ENCODE data around the gene PTPN2. TPM values are rescaled to one million over a fixed set of nuclear protein-coding genes. Genes with fewer than 3 reads are reported as not detected.
"Not testable (repeated sequence)": the region's sequence is repeated elsewhere in the genome, so short reads cannot be mapped to it uniquely, and the experiment has no call there.

PTPN2 gene
- polyA plus RNA-seq, 3 donors from 2014 or later, result 103 to 122 (median 117) TPM

DNA sequence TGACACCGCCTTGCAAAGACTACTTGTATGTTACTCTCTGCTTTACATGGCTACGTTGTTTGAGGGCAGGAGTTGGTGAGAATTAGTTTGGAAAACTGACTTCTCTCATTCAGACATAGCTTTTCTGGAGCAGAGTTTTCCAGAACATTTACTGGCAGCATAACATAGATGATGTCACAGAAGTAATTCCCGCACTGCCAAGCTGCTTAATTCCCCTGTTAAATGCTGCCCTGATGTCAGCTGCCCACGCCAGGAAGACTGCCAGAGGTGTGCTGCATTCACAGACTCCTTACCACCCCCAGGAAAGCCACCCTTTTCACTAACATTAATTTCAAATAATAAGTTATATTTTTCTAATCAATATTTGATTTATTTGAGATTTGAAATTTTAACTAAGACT is 24.7 kb upstream of the PTPN2 start:
- H3K9me3 Mint-ChIP-seq, result peaks cover 0 to 19% (median 8%) of the 10 kb centered on the region in 6 donors
- H3K36me3 Mint-ChIP-seq, result peaks cover 5 to 10% (median 6%) of the 10 kb centered on the region in 3 donors
- H3K27ac Mint-ChIP-seq, result no peak overlapping the region
- H3K4me3 Mint-ChIP-seq, result no peak overlapping the region
- peaks cover 22 to 35% of the 10 kb centered on the region in 2 donors for H3K4me1 Mint-ChIP-seq
- H3K27me3 Mint-ChIP-seq (ENCODE audit: low read depth in 3 of 3), result peaks cover 5 to 7% (median 6%) of the 10 kb centered on the region in 3 donors
- no peak for DNase-seq

DNA sequence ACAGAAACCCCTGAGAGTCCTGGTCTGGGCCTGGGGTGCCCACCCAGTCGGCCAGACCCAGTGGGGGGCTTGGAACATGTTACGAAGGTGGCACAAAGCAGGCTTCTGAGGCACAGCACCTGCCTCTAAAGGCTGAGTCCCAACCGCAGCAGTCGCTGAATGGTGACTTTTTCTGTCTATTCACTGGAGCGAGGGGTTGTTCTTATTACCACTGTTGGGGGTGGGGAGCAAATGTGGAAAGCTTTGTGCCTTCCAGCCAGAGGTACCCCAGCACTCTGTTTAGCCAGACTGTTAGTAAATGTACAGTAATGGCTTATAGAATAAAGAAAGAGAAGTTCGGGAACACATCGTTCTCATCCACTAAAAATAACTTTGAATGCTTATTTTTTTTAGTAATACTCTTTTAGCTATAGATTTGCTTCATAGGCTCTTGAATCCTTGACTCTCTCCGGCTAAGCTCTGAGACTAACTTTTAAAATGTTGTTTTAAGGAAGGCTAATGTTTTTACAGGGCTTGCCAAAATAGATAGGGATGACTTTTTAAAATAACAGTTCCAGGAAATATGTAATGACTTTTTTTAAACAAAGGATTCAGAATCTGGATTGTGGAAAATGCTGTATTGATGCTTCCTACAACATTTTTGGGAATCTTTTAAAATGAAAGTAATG is 23.4 kb upstream of the PTPN2 start:
- Mint-ChIP-seq H3K4me1 (peaks cover 32 to 33% of the 10 kb centered on the region in 2 donors), H3K4me3 (no peak overlapping the region), H3K27ac (peak overlapping the region in 1 of 6 donors; percentile 35), H3K9me3 (peaks cover 0 to 6% (median 0%) of the 10 kb centered on the region in 6 donors), H3K27me3 (ENCODE audit: low read depth in 3 of 3) (peaks cover 2 to 6% (median 4%) of the 10 kb centered on the region in 3 donors), H3K36me3 (no peaks in the 10 kb centered on the region)
- no peak for DNase-seq

GRCh38 chr18:12906773-12907172 is 22.7 kb upstream of the PTPN2 start:
- Mint-ChIP-seq H3K27me3 (ENCODE audit: low read depth in 3 of 3) (peaks cover 2 to 6% (median 4%) of the 10 kb centered on the region in 3 donors), H3K27ac (no peak overlapping the region), H3K36me3 (no peaks in the 10 kb centered on the region), H3K4me3 (no peak overlapping the region), H3K9me3 (peaks cover 0 to 6% (median 0%) of the 10 kb centered on the region in 6 donors), H3K4me1 (peaks cover 34 to 38% of the 10 kb centered on the region in 2 donors)
- no peak for DNase-seq

DNA sequence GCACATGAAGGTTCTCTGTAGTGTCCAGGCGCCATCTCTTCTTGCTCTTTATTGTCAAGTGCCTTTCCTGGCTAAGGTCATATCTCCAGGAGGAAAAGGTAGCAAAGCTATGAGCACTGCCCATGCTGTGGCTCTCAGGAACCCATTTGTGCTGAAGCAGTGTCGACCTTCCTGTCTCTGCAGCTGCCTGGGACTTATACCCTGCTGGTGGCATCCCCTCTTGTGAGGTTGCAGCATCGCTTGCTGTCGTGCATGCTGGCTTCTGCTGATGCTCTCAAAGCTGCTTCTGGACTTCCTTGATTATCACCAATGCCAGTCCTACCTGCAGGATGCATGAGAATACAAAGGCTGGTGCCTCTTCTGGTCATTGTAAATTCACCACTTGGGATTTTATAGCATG is 22.1 kb upstream of the PTPN2 start:
- Mint-ChIP-seq H3K27me3 (ENCODE audit: low read depth in 3 of 3) (peaks cover 2 to 4% (median 2%) of the 10 kb centered on the region in 3 donors), H3K27ac (no peak overlapping the region), H3K4me1 (peaks cover 28 to 34% of the 10 kb centered on the region in 2 donors), H3K9me3 (peaks cover 0 to 4% (median 0%) of the 10 kb centered on the region in 6 donors), H3K36me3 (no peaks in the 10 kb centered on the region), H3K4me3 (no peak overlapping the region)
- DNase-seq, result no peak

GRCh38 chr18:12904012-12904516 is 20.0 kb upstream of the PTPN2 start:
- Mint-ChIP-seq H3K36me3 (no peaks in the 10 kb centered on the region), H3K27me3 (ENCODE audit: low read depth in 3 of 3) (peaks cover 2% of the 10 kb centered on the region in 3 donors), H3K4me1 (peaks cover 21 to 26% of the 10 kb centered on the region in 2 donors), H3K4me3 (peak overlapping the region; percentile 79 to 86 (median 86)), H3K9me3 (peaks cover 0 to 4% (median 0%) of the 10 kb centered on the region in 6 donors), H3K27ac (peak overlapping the region; percentile 59 to 91 (median 89))
- DNase-seq, result peak; percentile 31 to 47 (median 38)

GRCh38 chr18:12901208-12901607 is 17.2 kb upstream of the PTPN2 start:
- H3K4me3 Mint-ChIP-seq; H3K9me3 Mint-ChIP-seq; H3K36me3 Mint-ChIP-seq; DNase-seq; H3K27me3 Mint-ChIP-seq (ENCODE audit: low read depth in 3 of 3); H3K27ac Mint-ChIP-seq: not testable (repeated sequence)
- H3K4me1 Mint-ChIP-seq, result peaks cover 23 to 27% of the 10 kb centered on the region in 2 donors

DNA sequence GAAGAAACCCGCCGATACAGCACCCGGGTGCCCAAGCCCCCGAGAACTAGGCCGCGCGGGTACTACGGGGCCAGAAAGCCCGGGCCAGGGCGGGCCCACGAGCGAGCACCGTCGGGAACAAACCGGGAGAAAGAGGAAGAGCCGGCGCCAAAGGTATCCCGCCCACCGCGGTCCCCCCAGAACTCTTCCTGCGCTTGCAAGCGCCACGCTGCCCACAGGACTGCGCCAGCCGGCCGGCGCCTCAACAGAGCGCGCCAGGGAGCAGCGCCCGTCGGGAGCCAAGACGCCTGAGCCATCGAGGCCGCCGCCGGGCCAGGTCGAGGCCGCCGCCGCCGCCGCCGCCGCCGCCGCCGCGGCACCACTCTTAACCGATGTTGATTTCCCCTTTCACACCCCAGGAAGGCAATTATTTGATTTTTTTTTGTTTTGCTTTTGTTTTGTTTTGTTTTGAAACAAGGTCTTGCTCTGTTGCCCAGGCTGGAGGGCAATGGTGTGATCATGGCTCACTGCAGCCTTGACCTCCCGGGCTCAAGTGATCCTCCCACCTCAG is 12.8 kb upstream of the PTPN2 start:
- DNase-seq, result peak; percentile 56 to 64 (median 59)
- not testable (repeated sequence) for H3K36me3 Mint-ChIP-seq, H3K9me3 Mint-ChIP-seq
- peaks cover 13 to 21% of the 10 kb centered on the region in 2 donors for H3K4me1 Mint-ChIP-seq
- peak overlapping the region in 3 of 6 donors; percentile 28 to 89 (median 73) for H3K27ac Mint-ChIP-seq
- peaks cover 3 to 14% (median 11%) of the 10 kb centered on the region in 3 donors for H3K27me3 Mint-ChIP-seq (ENCODE audit: low read depth in 3 of 3)
- peak overlapping the region; percentile 74 to 81 (median 77) for H3K4me3 Mint-ChIP-seq

DNA sequence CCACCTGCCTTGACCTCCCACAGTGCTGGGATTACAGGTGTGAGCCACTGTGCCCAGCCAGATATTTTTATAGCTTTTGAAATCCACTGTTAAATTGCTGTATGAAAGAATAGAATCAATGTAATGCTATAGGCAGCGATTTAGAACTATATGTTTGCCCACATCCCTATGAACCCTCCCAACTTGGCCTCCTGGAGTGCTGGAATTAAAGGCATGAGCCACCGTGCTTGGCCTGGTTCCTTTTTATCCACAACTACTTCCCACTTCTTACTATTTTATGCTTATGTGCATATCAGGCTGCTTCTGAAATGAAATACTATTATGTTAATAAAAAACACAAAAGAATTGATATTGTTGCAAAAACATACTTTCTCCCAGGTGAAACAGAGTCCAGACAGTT is 11.6 kb upstream of the PTPN2 start:
- Mint-ChIP-seq H3K36me3 (peaks cover 0 to 4% (median 0%) of the 10 kb centered on the region in 3 donors), H3K4me3 (peak overlapping the region in 4 of 5 donors; percentile 3 to 38 (median 10)), H3K4me1 (peaks cover 13 to 23% of the 10 kb centered on the region in 2 donors), H3K27ac (peak overlapping the region in 3 of 6 donors; percentile 1 to 61 (median 45)), H3K9me3 (peaks cover 0 to 3% (median 0%) of the 10 kb centered on the region in 6 donors), H3K27me3 (ENCODE audit: low read depth in 3 of 3) (peaks cover 3 to 18% (median 11%) of the 10 kb centered on the region in 3 donors)
- no peak for DNase-seq

DNA sequence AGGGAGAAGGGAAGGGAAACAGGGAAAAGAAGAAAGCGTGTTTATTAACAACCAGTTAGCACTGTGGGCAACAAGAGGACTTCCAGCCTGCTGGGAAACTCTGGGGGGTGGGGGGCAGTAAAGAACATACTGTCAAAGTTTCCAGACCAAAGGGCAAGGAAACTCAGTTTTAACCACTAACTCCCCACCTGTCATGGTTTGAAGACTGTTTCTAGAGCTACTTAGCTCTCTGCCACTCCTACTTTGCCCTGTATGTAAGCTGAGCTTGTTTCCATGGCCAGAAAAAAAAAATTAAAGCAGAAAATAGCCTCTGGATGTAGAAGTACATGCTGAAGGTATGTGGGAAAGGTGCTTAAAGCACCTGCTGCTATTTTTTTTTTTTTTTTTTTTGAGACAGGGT is 11.0 kb upstream of the PTPN2 start:
- no peak for DNase-seq
- peak overlapping the region in 1 of 5 donors; percentile 35 for H3K4me3 Mint-ChIP-seq
- H3K27me3 Mint-ChIP-seq (ENCODE audit: low read depth in 3 of 3), result peaks cover 3 to 18% (median 11%) of the 10 kb centered on the region in 3 donors
- peaks cover 0 to 4% (median 0%) of the 10 kb centered on the region in 3 donors for H3K36me3 Mint-ChIP-seq
- peaks cover 0 to 2% (median 0%) of the 10 kb centered on the region in 6 donors for H3K9me3 Mint-ChIP-seq
- peaks cover 15 to 26% of the 10 kb centered on the region in 2 donors for H3K4me1 Mint-ChIP-seq
- peak overlapping the region in 1 of 6 donors; percentile 36 for H3K27ac Mint-ChIP-seq

- Mint-ChIP-seq H3K27ac (no peak overlapping the region), H3K27me3 (ENCODE audit: low read depth in 3 of 3) (peaks cover 0 to 18% (median 6%) of the 10 kb centered on the region in 3 donors), H3K4me1 (peaks cover 19 to 40% of the 10 kb centered on the region in 2 donors), H3K9me3 (no peaks in the 10 kb centered on the region), H3K36me3 (peaks cover 0 to 4% (median 0%) of the 10 kb centered on the region in 3 donors), H3K4me3 (no peak overlapping the region)
- DNase-seq, result no peak
These were observed 7.5 kb upstream of the PTPN2 start for GRCh38 chr18:12891561-12891960.

DNA sequence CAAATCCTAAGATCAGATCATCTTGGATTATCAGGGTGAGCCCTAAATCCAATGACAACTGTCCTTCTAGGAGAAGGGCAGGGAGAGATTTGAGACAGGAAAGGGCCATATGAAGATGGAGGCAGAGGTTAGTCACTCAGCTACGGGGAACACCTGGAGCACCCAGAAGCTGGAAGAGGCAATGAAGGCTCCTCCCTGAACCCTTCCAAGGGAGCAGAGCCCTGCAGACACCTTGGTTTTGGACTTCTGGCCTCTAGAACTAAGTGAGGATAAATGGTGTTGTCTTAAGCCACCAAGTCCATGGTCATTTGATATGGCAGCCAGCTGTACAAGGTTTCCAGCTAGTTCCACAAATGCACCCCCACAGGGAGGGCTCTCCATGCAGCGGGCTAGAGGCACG is 6.9 kb upstream of the PTPN2 start:
- Mint-ChIP-seq H3K9me3 (no peaks in the 10 kb centered on the region), H3K36me3 (peaks cover 0 to 4% (median 0%) of the 10 kb centered on the region in 3 donors), H3K27me3 (ENCODE audit: low read depth in 3 of 3) (peaks cover 0 to 18% (median 6%) of the 10 kb centered on the region in 3 donors), H3K4me1 (peaks cover 21 to 43% of the 10 kb centered on the region in 2 donors), H3K27ac (no peak overlapping the region), H3K4me3 (no peak overlapping the region)
- DNase-seq, result no peak

- no peak for DNase-seq
- Mint-ChIP-seq H3K9me3 (no peaks in the 10 kb centered on the region), H3K27me3 (ENCODE audit: low read depth in 3 of 3) (peaks cover 18 to 23% (median 23%) of the 10 kb centered on the region in 3 donors), H3K4me1 (peaks cover 43 to 59% of the 10 kb centered on the region in 2 donors), H3K36me3 (no peaks in the 10 kb centered on the region), H3K27ac (peak overlapping the region; percentile 36 to 98 (median 77)), H3K4me3 (peak overlapping the region in 1 of 5 donors; percentile 21)
These were observed 2.6 kb upstream of the PTPN2 start for GRCh38 chr18:12886498-12887126.

DNA sequence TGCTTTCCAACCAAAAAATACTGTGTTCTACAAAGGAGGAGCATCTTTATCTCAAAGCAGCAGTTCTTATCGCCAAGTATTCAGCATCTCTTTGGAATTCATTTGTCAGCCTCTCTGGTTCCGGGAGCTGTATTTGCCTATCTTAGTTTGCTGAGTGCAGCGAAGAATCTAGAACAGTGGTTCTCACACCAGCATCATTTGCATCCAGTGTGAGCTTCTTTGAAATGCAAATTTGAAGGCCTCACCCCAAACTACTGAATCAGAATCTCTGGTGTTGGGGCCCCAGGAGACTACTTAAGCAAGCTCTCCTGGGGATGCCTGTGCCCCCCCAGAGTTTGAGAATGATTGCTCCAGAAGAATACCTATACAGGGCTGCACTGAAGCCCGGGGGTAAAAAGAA is 1.5 kb upstream of the PTPN2 start:
- DNase-seq, result no peak
- H3K9me3 Mint-ChIP-seq, result no peaks in the 10 kb centered on the region
- peaks cover 18 to 23% (median 20%) of the 10 kb centered on the region in 3 donors for H3K27me3 Mint-ChIP-seq (ENCODE audit: low read depth in 3 of 3)
- H3K27ac Mint-ChIP-seq, result peak overlapping the region; percentile 97 to 100 (median 98)
- H3K36me3 Mint-ChIP-seq, result no peaks in the 10 kb centered on the region
- H3K4me3 Mint-ChIP-seq, result peak overlapping the region; percentile 92 to 97 (median 94)
- H3K4me1 Mint-ChIP-seq, result peaks cover 53 to 67% of the 10 kb centered on the region in 2 donors
